Stimulated activated CD8-positive, alpha-beta memory T cell treated with anti-CD3 and anti-CD28 coated beads, Interleukin-15, amount 100 ng/mL, for 24 hours (primary cell): ENCODE data around the gene LRG1.
"Not testable (repeated sequence)": the region's sequence is repeated elsewhere in the genome, so short reads cannot be mapped to it uniquely, and the experiment has no call there.

Source experiments
- DNase-seq: peaks from one replicate; pipeline ENCODE4 v3.0.0-alpha.2; 2020; ENCODE audit warnings: low read depth

The LRG1 gene

GRCh38 chr19:4550479-4551050 lies 10.7 kb upstream of the LRG1 start:
- no peak for DNase-seq

GRCh38 chr19:4550018-4550417 lies 10.2 kb upstream of the LRG1 start:
- DNase-seq, result no peak

GRCh38 chr19:4548238-4548584 lies 8.4 kb upstream of the LRG1 start:
- no peak for DNase-seq

- no peak for DNase-seq
Observed at GRCh38 chr19:4547303-4548237, 7.7 kb upstream of the LRG1 start.

GRCh38 chr19:4543842-4544647 lies 4.2 kb upstream of the LRG1 start:
- DNase-seq, result no peak

- DNase-seq, result no peak
Observed at GRCh38 chr19:4542896-4543841, 3.3 kb upstream of the LRG1 start.

GRCh38 chr19:4541806-4542145 lies 1.9 kb upstream of the LRG1 start:
- not testable (repeated sequence) for DNase-seq

GRCh38 chr19:4541114-4541805 lies 1.4 kb upstream of the LRG1 start:
- no peak for DNase-seq

- no peak for DNase-seq
Observed at GRCh38 chr19:4539169-4539692, 605 bp downstream of the LRG1 start.

- no peak for DNase-seq
Observed at GRCh38 chr19:4538601-4538954, 1.3 kb downstream of the LRG1 start.

- no peak for DNase-seq
Observed at GRCh38 chr19:4537953-4538600, 1.8 kb downstream of the LRG1 start.

GRCh38 chr19:4536798-4537197 lies 3.0 kb downstream of the LRG1 start:
- DNase-seq, result no peak

GRCh38 chr19:4534836-4535658 lies 4.8 kb downstream of the LRG1 start, which contains the start of gene PLIN5:
Gene PLIN5, minus strand, starts transcription at chr19:4535224. Its CDS starts 1,150 bp downstream, at chr19:4534074.
- no peak for DNase-seq

GRCh38 chr19:4533835-4534424 lies 5.9 kb downstream of the LRG1 start:
- DNase-seq, result no peak

GRCh38 chr19:4533334-4533733 lies 6.5 kb downstream of the LRG1 start:
- DNase-seq, result no peak

GRCh38 chr19:4531562-4532165 lies 8.2 kb downstream of the LRG1 start:
- no peak for DNase-seq

GRCh38 chr19:4529924-4530522 lies 9.8 kb downstream of the LRG1 start:
- DNase-seq, result no peak

- DNase-seq, result no peak
Observed at GRCh38 chr19:4528843-4529242, 11.0 kb downstream of the LRG1 start.
